ENCODE data around the gene RGSL1.

GRCh38 chr1:182601416-182601786 lies 151.5 kb downstream of the RGSL1 start:
- TF ChIP-seq POLR2AphosphoS5 (IDR thresholded peaks at IDR 0.05; ENCODE audit: low read depth, low read length) (no peak), SIN3A (IDR thresholded peaks at IDR 0.05; ENCODE audit: borderline replicate concordance, insufficient read depth, low read depth, low read length) (no peak), REST (IDR thresholded peaks at IDR 0.05; ENCODE audit: insufficient read depth in 1 of 2, low read depth in 2 of 2, low read length in 1 of 2) (no peak), CTCF (IDR thresholded peaks at IDR 0.05) (peak; percentile 81)

Measured in Panc1 (cell line).